MM.1S (cell line): Measurements from ENCODE around the gene SIRPA.

ENCODE experiments used
- EZH2 ChIP-seq: fragments of 300-600 bp; sonication (generic); optimal IDR thresholded peaks from 2 replicates; pipeline ENCODE3; 2017; ENCODE audit warnings: low read depth, mild to moderate bottlenecking, antibody characterized with exemption, low read length, mixed read lengths
- EZH2phosphoT487 ChIP-seq: fragments of 300-600 bp; sonication (generic); IDR thresholded peaks from 2 replicates; pipeline ENCODE4 v1.6.1; 2018; ENCODE audit warnings: antibody characterized with exemption, low read length
- TF ChIP-seq, protein P1 (sequence below): fragments of 300-600 bp; sonication (generic); IDR thresholded peaks from 2 replicates; pipeline ENCODE4 v1.5.1; 2016; ENCODE audit warnings: antibody characterized with exemption, low read length, mixed read lengths

- TF ChIP-seq, protein P1, sequence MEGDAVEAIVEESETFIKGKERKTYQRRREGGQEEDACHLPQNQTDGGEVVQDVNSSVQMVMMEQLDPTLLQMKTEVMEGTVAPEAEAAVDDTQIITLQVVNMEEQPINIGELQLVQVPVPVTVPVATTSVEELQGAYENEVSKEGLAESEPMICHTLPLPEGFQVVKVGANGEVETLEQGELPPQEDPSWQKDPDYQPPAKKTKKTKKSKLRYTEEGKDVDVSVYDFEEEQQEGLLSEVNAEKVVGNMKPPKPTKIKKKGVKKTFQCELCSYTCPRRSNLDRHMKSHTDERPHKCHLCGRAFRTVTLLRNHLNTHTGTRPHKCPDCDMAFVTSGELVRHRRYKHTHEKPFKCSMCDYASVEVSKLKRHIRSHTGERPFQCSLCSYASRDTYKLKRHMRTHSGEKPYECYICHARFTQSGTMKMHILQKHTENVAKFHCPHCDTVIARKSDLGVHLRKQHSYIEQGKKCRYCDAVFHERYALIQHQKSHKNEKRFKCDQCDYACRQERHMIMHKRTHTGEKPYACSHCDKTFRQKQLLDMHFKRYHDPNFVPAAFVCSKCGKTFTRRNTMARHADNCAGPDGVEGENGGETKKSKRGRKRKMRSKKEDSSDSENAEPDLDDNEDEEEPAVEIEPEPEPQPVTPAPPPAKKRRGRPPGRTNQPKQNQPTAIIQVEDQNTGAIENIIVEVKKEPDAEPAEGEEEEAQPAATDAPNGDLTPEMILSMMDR = no peak
- TF ChIP-seq EZH2 = no peak
- TF ChIP-seq EZH2phosphoT487 = no peak
Measured at GRCh38 chr20:1971893-1972586, 76.8 kb downstream of the SIRPA start.
